Psoas muscle (tissue), 8 donors: Measurements from ENCODE around the gene MBTPS1. TPM values are rescaled to one million over a fixed set of nuclear protein-coding genes. Genes with fewer than 3 reads are reported as not detected.
A peak's percentile ranks its signal among the peaks of the same experiment; 100 is the strongest.

Experiments
- ATAC-seq, 4 donors: fragments of 200-7000 bp; cut with Tn5 transposase; one replicate each; pipeline ENCODE4 v1.9.1; 2020; ENCODE audit warnings: moderate library complexity in 3 of 4, mild to moderate bottlenecking in 2 of 4
- DNase-seq, 2 donors: peaks; one replicate each; pipeline ENCODE4 v3.0.0-alpha.2; 2020
- H3K27ac ChIP-seq: fragments of 200-600 bp; one replicate; pipeline ENCODE4 v1.8.0; 2022
- H3K27me3 ChIP-seq, 3 donors: fragments of 200-600 bp in 1 of 3; one replicate each; pipeline versions ENCODE4 v1.6.1 to v1.8.0; 2013 to 2022; ENCODE audit warnings: low read length in 2 of 3, mild to moderate bottlenecking in 2 of 3, moderate library complexity in 1 of 3; ENCODE audit not compliant: insufficient read depth in 3 of 3
- H3K36me3 ChIP-seq, 2 donors: fragments of 200-600 bp in 1 of 2; one replicate each; pipeline versions ENCODE4 v1.6.1 to v1.8.0; 2013 to 2022; ENCODE audit warnings: low read depth in 1 of 2, mild to moderate bottlenecking in 1 of 2, moderate library complexity in 1 of 2; ENCODE audit not compliant: insufficient read depth in 1 of 2
- H3K4me1 ChIP-seq: fragments of 200-600 bp; one replicate; pipeline ENCODE4 v1.8.0; 2022
- H3K4me3 ChIP-seq: fragments of 200-600 bp; one replicate; pipeline ENCODE4 v1.8.0; 2022; ENCODE audit warnings: mild to moderate bottlenecking
- H3K9me3 ChIP-seq: fragments of 200-600 bp; one replicate; pipeline ENCODE4 v1.8.0; 2022
- WGBS, 3 donors: extraction: QIAGEN DNeasy Blood & Tissue Kit; methylation state at CpG; one replicate each; pipeline versions ENCODE4 v1.1.6 to v1.1.7; 2013; 5-methylcytosine and 5-hydroxymethylcytosine counted together
- intact Hi-C, 2 donors: fragments of 100-400 bp; cut with DNase I; formaldehyde crosslinking; loops; one replicate each; pipeline versions ENCODE4 v1.11.0 to v1.14.2; 2022
- polyA plus RNA-seq, 3 donors: library from polyadenylated mRNA; stranded (reverse); fragments of 200-250 nt; gene quantifications; one replicate each; pipeline ENCODE4 v1.2.3, GENCODE V29; 2013
- total RNA-seq, 4 donors: library from RNA; stranded (reverse); fragmentation: NEBNext Ultra II Directional in 2 of 4; extraction: Animal tissue kit (Norgen Biotek cat#: 25700) in 2 of 4; gene quantifications; one replicate each; pipeline versions ENCODE4 v1.2.1 to v1.2.4, GENCODE V29; 2021 to 2023
- TF ChIP-seq, protein P1 (sequence below): fragments of 200-600 bp; IDR thresholded peaks from one replicate; pipeline ENCODE4 v1.8.0; 2022; ENCODE audit warnings: antibody characterized with exemption
- donor health status: healthy with polysubstance abuse.
- donor health status: DM: no; HTN: no; CAD: no; lungs with moderate emphysema.
- donor health status: Bipolar disorder and iron deficiency.
- donor health status: healthy.
- donor health status: DM: yes; HTN: yes; CAD: no.
- donor health status: DM: no; HTN: no; CAD: no.
- donor health status: DM: no; HTN: no; CAD: no.
- donor health status: DM: yes; HTN: yes; CAD: no.

The MBTPS1 gene
- total and polyA plus RNA-seq, 7 donors = 18.6 to 31.8 (median 28.8) TPM

DNA sequence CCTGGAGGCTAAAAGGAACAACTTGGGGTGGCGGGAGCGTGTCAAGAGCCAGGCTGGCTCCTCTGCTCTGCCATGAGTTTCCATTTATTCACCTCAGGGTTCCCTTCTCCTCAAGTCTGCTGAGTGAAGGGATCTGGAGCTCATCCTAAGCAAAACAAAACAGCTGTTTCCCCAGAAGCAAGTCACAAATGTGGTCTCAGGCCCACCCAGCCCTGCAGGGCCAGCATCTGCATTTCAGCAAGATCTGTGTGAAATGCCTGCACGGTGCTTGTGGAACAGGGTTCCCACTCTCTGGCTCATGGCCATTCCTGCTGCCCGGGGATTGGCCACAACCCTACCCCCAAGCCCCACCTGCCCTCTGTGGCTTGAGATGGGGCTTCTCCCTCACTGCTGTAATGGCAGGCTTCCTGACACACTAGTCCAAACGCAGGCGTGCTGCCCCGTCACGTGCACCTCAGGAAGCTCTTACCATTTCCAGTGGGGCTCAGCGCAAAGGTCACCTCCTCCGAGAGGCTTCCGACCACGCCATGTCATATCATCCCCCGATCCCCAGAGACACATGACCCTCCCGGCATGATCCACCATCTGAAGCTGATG, 76.4 kb downstream of the MBTPS1 start:
- Histone ChIP-seq H3K27me3 (no peaks in the 10 kb centered on the region), H3K27ac (no peak overlapping the region), H3K9me3 (no peaks in the 10 kb centered on the region), H3K4me3 (peak overlapping the region; percentile 12), H3K4me1 (peaks cover 3% of the 10 kb centered on the region), H3K36me3 (no peaks in the 10 kb centered on the region)
- 30 to 42% (median 34%) methylated on average over 14 of the region's 14 CpGs for WGBS, 3 donors
- ATAC-seq (peak in 3 of 4 donors; percentile 15 to 41 (median 37)), DNase-seq (no peak)
- intact Hi-C loops = loop anchor here in 1 of 2 donors (5.0 kb wide), 1 partner anchor 73 kb away; the partner anchor contains the start of gene NECAB2
- TF ChIP-seq, protein P1, sequence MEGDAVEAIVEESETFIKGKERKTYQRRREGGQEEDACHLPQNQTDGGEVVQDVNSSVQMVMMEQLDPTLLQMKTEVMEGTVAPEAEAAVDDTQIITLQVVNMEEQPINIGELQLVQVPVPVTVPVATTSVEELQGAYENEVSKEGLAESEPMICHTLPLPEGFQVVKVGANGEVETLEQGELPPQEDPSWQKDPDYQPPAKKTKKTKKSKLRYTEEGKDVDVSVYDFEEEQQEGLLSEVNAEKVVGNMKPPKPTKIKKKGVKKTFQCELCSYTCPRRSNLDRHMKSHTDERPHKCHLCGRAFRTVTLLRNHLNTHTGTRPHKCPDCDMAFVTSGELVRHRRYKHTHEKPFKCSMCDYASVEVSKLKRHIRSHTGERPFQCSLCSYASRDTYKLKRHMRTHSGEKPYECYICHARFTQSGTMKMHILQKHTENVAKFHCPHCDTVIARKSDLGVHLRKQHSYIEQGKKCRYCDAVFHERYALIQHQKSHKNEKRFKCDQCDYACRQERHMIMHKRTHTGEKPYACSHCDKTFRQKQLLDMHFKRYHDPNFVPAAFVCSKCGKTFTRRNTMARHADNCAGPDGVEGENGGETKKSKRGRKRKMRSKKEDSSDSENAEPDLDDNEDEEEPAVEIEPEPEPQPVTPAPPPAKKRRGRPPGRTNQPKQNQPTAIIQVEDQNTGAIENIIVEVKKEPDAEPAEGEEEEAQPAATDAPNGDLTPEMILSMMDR = no peak

DNA sequence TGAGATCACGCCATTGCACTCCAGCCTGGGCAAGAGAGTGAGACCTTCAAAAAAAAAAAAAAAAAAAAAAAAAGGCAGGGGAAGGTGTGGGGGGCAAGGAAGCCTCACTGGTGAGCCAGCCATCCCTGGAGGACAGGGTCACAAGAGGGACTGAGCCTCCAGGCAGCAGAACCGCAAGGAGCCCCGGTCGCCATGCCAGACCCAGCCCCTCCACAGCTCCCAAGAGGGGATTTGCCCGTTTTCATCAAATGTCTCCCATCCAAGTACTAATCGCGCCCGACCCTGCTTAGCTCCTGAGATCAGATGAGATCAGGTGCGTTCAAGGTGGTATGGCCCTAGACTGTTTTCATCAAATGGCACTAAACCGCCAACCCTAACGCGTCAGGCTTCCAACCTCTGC, 77.0 kb downstream of the MBTPS1 start:
- Histone ChIP-seq H3K27me3 (no peaks in the 10 kb centered on the region), H3K27ac (no peak overlapping the region), H3K4me3 (no peak overlapping the region), H3K9me3 (no peaks in the 10 kb centered on the region), H3K36me3 (no peaks in the 10 kb centered on the region), H3K4me1 (peaks cover 3% of the 10 kb centered on the region)
- intact Hi-C loops = loop anchor here in 1 of 2 donors (5.0 kb wide), 1 partner anchor 72 kb away; the partner anchor contains the start of gene NECAB2
- ATAC-seq = no peak
- WGBS, 3 donors = 95 to 97% (median 96%) methylated on average over 12 of the region's 12 CpGs
- TF ChIP-seq, protein P1 = no peak
- DNase-seq = no peak

DNA sequence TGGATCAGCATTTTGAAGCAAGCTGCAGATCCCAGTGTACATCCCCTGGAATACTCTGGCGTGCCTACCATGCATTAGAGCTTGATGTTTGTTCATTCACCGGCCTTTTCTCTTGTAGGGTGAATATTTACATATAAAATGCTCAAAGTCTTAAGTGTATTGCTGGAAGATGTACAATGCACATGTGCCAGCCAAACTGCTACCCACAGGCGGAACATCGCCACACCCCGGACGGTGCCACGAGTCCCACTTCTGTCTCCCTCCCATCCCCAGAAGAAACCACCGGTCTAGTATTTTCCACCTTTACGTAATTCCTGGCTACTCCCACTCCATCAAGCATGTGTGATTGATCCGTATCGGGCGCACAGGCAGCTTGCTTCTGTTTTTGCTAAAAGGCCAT, 78.3 kb downstream of the MBTPS1 start:
- Histone ChIP-seq H3K27me3 (no peaks in the 10 kb centered on the region), H3K4me3 (no peak overlapping the region), H3K9me3 (no peaks in the 10 kb centered on the region), H3K4me1 (peaks cover 3% of the 10 kb centered on the region), H3K27ac (no peak overlapping the region), H3K36me3 (no peaks in the 10 kb centered on the region)
- ATAC-seq = no peak
- WGBS, 3 donors = 89 to 95% (median 93%) methylated on average over 12 of the region's 12 CpGs
- TF ChIP-seq, protein P1 = no peak
- no peak for DNase-seq
- intact Hi-C loops = no loop called here

DNA sequence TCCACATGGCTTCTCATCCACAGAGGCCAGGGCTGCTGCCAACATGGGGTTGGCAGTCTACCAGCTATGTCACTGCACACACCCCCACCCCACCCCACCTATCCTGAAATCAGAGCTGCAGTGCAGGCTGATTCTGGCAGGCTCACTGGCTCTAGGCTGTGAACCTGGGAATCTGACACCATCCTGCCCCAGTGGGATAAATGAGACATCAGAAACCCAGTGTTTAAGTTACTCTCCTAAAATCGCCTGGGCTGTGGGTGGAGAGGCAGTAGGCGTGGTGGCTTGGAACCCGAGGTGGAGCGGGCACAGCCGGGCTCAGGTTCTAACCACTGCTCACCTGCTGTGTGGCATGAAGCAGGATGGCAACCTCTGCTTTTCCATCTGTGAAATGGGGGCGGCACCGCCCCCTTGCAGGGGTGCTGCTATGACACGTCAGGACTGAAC, 79.7 kb downstream of the MBTPS1 start:
- H3K27ac ChIP-seq = no peak overlapping the region
- peaks cover 3% of the 10 kb centered on the region for H3K4me1 ChIP-seq
- TF ChIP-seq, protein P1 = no peak
- DNase-seq (no peak), ATAC-seq (peak in 1 of 4 donors; percentile 23)
- intact Hi-C loops = no loop called here
- WGBS, 3 donors = 78 to 89% (median 86%) methylated on average over 8 of the region's 8 CpGs
- H3K4me3 ChIP-seq = no peak overlapping the region
- no peaks in the 10 kb centered on the region for H3K27me3 ChIP-seq
- no peaks in the 10 kb centered on the region for H3K9me3 ChIP-seq
- no peaks in the 10 kb centered on the region for H3K36me3 ChIP-seq

DNA sequence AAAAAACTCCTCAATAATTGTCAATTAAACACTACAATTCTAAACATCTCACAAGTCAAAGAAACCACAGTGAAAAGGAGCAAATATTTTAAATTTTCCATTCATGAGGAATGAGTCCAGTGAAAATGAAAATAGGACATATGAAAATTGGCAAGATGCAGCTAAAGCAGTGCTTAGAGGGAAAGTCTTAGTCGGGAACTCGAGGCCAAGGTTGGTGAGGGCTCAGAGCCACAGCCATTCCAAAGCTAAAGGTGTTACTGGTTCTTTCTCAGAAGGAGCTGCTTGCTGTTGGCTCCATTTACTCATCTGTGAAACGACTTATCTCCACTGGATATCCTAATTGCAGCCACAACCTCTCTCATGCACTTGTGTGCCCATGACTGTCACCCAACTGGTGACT, 80.6 kb downstream of the MBTPS1 start:
- intact Hi-C loops = no loop called here

More for the DNA sequence above, 80.6 kb downstream of the MBTPS1 start:
- TF ChIP-seq, protein P1 = no peak
- no peak for DNase-seq
- no peaks in the 10 kb centered on the region for H3K9me3 ChIP-seq
- H3K36me3 ChIP-seq = no peaks in the 10 kb centered on the region
- H3K4me1 ChIP-seq = peaks cover 3% of the 10 kb centered on the region
- peaks cover 0 to 6% (median 0%) of the 10 kb centered on the region in 3 donors for H3K27me3 ChIP-seq
- WGBS, 3 donors = 57 to 92% (median 88%) methylated on average over 3 of the region's 3 CpGs
- H3K27ac ChIP-seq = no peak overlapping the region
- no peak overlapping the region for H3K4me3 ChIP-seq
- ATAC-seq = no peak
